H9 (cell line): ENCODE results near the gene SEMA6A. TPM values are rescaled to one million over a fixed set of nuclear protein-coding genes. Genes with fewer than 3 reads are reported as not detected.

Experiments used
- DNase-seq: peaks from one replicate; pipeline ENCODE4 v3.0.0-alpha.2; 2017
- H2AFZ ChIP-seq: one replicate; pipeline ENCODE4 v1.6.1; 2013; ENCODE audit warnings: mild to moderate bottlenecking, low read length, control low read depth, moderate library complexity
- H2AK5ac ChIP-seq: 2 replicates; pipeline ENCODE4 v1.6.1; 2013; ENCODE audit warnings: low read length, control low read depth, mixed read lengths; ENCODE audit not compliant: insufficient read length
- H2BK120ac ChIP-seq: one replicate; pipeline ENCODE4 v1.6.1; 2013; ENCODE audit warnings: low read depth, mild to moderate bottlenecking, low read length, control low read depth, inconsistent platforms; ENCODE audit not compliant: poor library complexity, severe bottlenecking
- H2BK12ac ChIP-seq: 2 replicates; pipeline ENCODE4 v1.6.1; 2013; ENCODE audit warnings: low read length, control low read depth, mixed read lengths, low read depth; ENCODE audit not compliant: insufficient read length
- H2BK15ac ChIP-seq: 2 replicates; pipeline ENCODE4 v1.6.1; 2013; ENCODE audit warnings: low read depth, low read length, control low read depth
- H2BK20ac ChIP-seq: one replicate; pipeline ENCODE4 v1.6.1; 2013; ENCODE audit warnings: low read depth, mild to moderate bottlenecking, low read length, control low read depth, inconsistent platforms; ENCODE audit not compliant: poor library complexity, severe bottlenecking
- H2BK5ac ChIP-seq: 2 replicates; pipeline ENCODE4 v1.6.1; 2013; ENCODE audit warnings: low read length, control low read depth, mixed read lengths; ENCODE audit not compliant: insufficient read length
- H3K14ac ChIP-seq: 2 replicates; pipeline ENCODE4 v1.6.1; 2013; ENCODE audit warnings: low read length, control low read depth; ENCODE audit not compliant: insufficient read depth
- H3K18ac ChIP-seq: 2 replicates; pipeline ENCODE4 v1.6.1; 2013; ENCODE audit warnings: low read depth, mild to moderate bottlenecking, mixed read lengths, low read length, control low read depth; ENCODE audit not compliant: insufficient read length
- H3K23ac ChIP-seq: 2 replicates; pipeline ENCODE4 v1.6.1; 2013; ENCODE audit warnings: low read length, control low read depth, mixed read lengths, low read depth; ENCODE audit not compliant: insufficient read length
- H3K23me2 ChIP-seq: 2 replicates; pipeline ENCODE4 v1.6.1; 2013; ENCODE audit warnings: low read depth, mild to moderate bottlenecking, mixed read lengths, low read length, control low read depth; ENCODE audit not compliant: insufficient read length, poor library complexity, severe bottlenecking
- H3K27ac ChIP-seq: 2 replicates; pipeline ENCODE4 v1.5.1; 2013; ENCODE audit warnings: low read length, control low read depth, mixed read lengths, low read depth; ENCODE audit not compliant: insufficient read length
- H3K27me3 ChIP-seq: 2 replicates; pipeline ENCODE4 v1.6.1; 2013; ENCODE audit warnings: low read length, control low read depth, inconsistent platforms; ENCODE audit not compliant: insufficient read depth
- H3K4ac ChIP-seq: 2 replicates; pipeline ENCODE4 v1.6.1; 2013; ENCODE audit warnings: low read depth, mild to moderate bottlenecking, control low read depth, inconsistent platforms, low read length, moderate library complexity
- H3K4me1 ChIP-seq: 2 replicates; pipeline ENCODE4 v1.6.1; 2013; ENCODE audit warnings: low read length, control low read depth, inconsistent platforms; ENCODE audit not compliant: insufficient read depth
- H3K4me2 ChIP-seq: 2 replicates; pipeline ENCODE4 v1.6.1; 2013; ENCODE audit warnings: low read length, control low read depth, mixed read lengths; ENCODE audit not compliant: insufficient read length, insufficient read depth
- H3K56ac ChIP-seq: 2 replicates; pipeline ENCODE4 v1.6.1; 2013; ENCODE audit warnings: low read depth, mild to moderate bottlenecking, mixed read lengths, low read length, control low read depth; ENCODE audit not compliant: insufficient read length
- H3K79me1 ChIP-seq: 2 replicates; pipeline ENCODE4 v1.6.1; 2013; ENCODE audit warnings: low read depth, mild to moderate bottlenecking, moderate library complexity, low read length, control low read depth, inconsistent platforms; ENCODE audit not compliant: insufficient read depth, poor library complexity, severe bottlenecking
- H3K79me2 ChIP-seq: 2 replicates; pipeline ENCODE4 v1.6.1; 2013; ENCODE audit warnings: low read length, control low read depth, inconsistent platforms; ENCODE audit not compliant: insufficient read depth
- H3K9ac ChIP-seq: 2 replicates; pipeline ENCODE4 v1.6.1; 2013; ENCODE audit warnings: low read length, control low read depth, mixed read lengths; ENCODE audit not compliant: insufficient read length; ENCODE audit errors: extremely low read depth
- H3K9me3 ChIP-seq: one replicate; pipeline ENCODE4 v1.6.1; 2013; ENCODE audit warnings: low read depth, low read length, inconsistent platforms; ENCODE audit not compliant: control insufficient read depth
- H3T11ph ChIP-seq: one replicate; pipeline ENCODE4 v1.6.1; 2013; ENCODE audit warnings: mild to moderate bottlenecking, low read length, control low read depth, inconsistent platforms
- H4K20me1 ChIP-seq: one replicate; pipeline ENCODE4 v1.6.1; 2013; ENCODE audit not compliant: control insufficient read depth, insufficient read length, insufficient read depth
- H4K5ac ChIP-seq: 2 replicates; pipeline ENCODE4 v1.6.1; 2013; ENCODE audit warnings: low read depth, mild to moderate bottlenecking, mixed read lengths, low read length, control low read depth; ENCODE audit not compliant: insufficient read length
- H4K8ac ChIP-seq: replicated peaks from 2 replicates; pipeline ENCODE4 v1.6.1; 2013; ENCODE audit warnings: low read length, control low read depth, mixed read lengths, low read depth; ENCODE audit not compliant: insufficient read length
- H4K91ac ChIP-seq: 2 replicates; pipeline ENCODE4 v1.6.1; 2013; ENCODE audit warnings: low read depth, mild to moderate bottlenecking, moderate library complexity, mixed read lengths, low read length, control low read depth; ENCODE audit not compliant: insufficient read length
- H3K27ac Mint-ChIP-seq, 3 experiments: 2 replicates in 2 of 3; 3 replicates in 1 of 3; pipeline ENCODE4 v1.8.0; 2020 to 2021; ENCODE audit warnings: mixed read lengths in 3 of 3, mild to moderate bottlenecking in 1 of 3, moderate library complexity in 1 of 3
- H3K27me3 Mint-ChIP-seq: 2 replicates; pipeline ENCODE4 v1.8.0; 2021; ENCODE audit warnings: low read depth, mild to moderate bottlenecking, moderate library complexity, mixed read lengths
- H3K36me3 Mint-ChIP-seq, 3 experiments: 2 replicates in 2 of 3; 3 replicates in 1 of 3; pipeline ENCODE4 v1.8.0; 2020 to 2021; ENCODE audit warnings: low read depth in 3 of 3, mixed read lengths in 3 of 3; ENCODE audit not compliant: insufficient read depth in 1 of 3
- H3K4me1 Mint-ChIP-seq, 2 experiments: 2 replicates each; pipeline ENCODE4 v1.8.0; 2020; ENCODE audit warnings: mixed read lengths in 2 of 2
- H3K4me3 Mint-ChIP-seq, 2 experiments: 2 replicates in 1 of 2; 3 replicates in 1 of 2; pipeline ENCODE4 v1.8.0; 2020 to 2021; ENCODE audit warnings: mild to moderate bottlenecking in 2 of 2, mixed read lengths in 2 of 2, moderate library complexity in 1 of 2
- H3K9me3 Mint-ChIP-seq, 2 experiments: 2 replicates in 1 of 2; 3 replicates in 1 of 2; pipeline ENCODE4 v1.8.0; 2020; ENCODE audit warnings: mild to moderate bottlenecking in 2 of 2, mixed read lengths in 2 of 2, moderate library complexity in 1 of 2
- WGBS: extraction: QIAGEN DNeasy Blood & Tissue Kit; methylation state at CpG from one replicate; pipeline ENCODE4 v1.1.7; 2013; ENCODE audit warnings: missing lambda C conversion rate, low lambda C conversion rate, mixed read lengths; ENCODE audit not compliant: insufficient read length; ENCODE audit errors: extremely low coverage; 5-methylcytosine and 5-hydroxymethylcytosine counted together
- total RNA-seq: library from RNA; stranded (reverse); gene quantifications from 2 replicates; pipeline ENCODE4 v1.2.1, GENCODE V29; 2021
- TF ChIP-seq, protein P1 (sequence below): fragments of 200-600 bp; sonication (generic); conservative IDR thresholded peaks from 3 replicates; pipeline ENCODE4 v1.8.0; 2021; ENCODE audit warnings: antibody characterized with exemption, mild to moderate bottlenecking

The SEMA6A gene
- total RNA-seq, 1 experiment from 2014 or later: 354 TPM

DNA sequence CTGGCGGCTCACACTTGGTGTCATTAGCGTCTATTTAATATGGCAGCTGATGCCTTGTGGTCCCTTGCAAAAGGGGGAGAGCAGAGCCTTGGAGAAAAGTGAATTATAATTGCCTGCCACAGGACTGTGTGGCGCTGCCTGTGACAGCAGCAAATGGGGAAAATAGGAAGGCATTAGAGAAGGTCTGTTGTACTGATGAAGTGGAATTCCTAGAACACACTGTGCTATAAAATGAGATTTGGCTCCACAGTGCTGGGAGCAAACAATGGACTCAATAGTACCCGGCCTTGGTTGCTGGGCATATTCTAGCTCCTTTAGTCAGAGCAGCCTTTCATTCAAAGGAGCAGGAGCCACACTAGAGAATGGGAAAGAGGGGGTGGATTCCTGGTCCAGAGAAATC lies 21.3 kb downstream of the SEMA6A start:
- Histone ChIP-seq H3K56ac (no peak overlapping the region), H2BK120ac (no peak overlapping the region), H3K79me2 (peaks cover 93% of the 10 kb centered on the region), H2BK5ac (no peak overlapping the region), H3K9ac (no peak overlapping the region), H3K4ac (no peak overlapping the region), H3K4me2 (peak overlapping the region; percentile 11), H3K27ac (no peak overlapping the region), H4K20me1 (no peaks in the 10 kb centered on the region), H3K14ac (no peak overlapping the region), H3K79me1 (no peaks in the 10 kb centered on the region), H2BK12ac (no peak overlapping the region), H2BK15ac (no peak overlapping the region), H2AK5ac (no peak overlapping the region), H4K91ac (no peak overlapping the region), H3T11ph (no peak overlapping the region), H2AFZ (no peak overlapping the region), H4K8ac (no peak overlapping the region), H4K5ac (no peak overlapping the region), H3K23ac (no peak overlapping the region), H3K18ac (no peak overlapping the region), H3K27me3 (no peaks in the 10 kb centered on the region), H3K9me3 (no peaks in the 10 kb centered on the region), H3K4me1 (peaks cover 27% of the 10 kb centered on the region; the same call in 1 of the 2 replicates), H3K23me2 (no peaks in the 10 kb centered on the region), H2BK20ac (no peak overlapping the region)
- Mint-ChIP-seq H3K4me3 (no peak overlapping the region; a peak in 1 of 5 replicates), H3K9me3 (peaks cover 0 to 1% of the 10 kb centered on the region in 2 experiments; a peak in 1 of 5 replicates), H3K4me1 (peaks cover 62 to 79% of the 10 kb centered on the region in 2 experiments), H3K27me3 (no peaks in the 10 kb centered on the region), H3K27ac (no peak overlapping the region; a peak in 1 of 7 replicates), H3K36me3 (peaks cover 1 to 21% (median 9%) of the 10 kb centered on the region in 3 experiments; a peak in 6 of 7 replicates)
- WGBS: no CpG with 5 or more reads among the region's 4 CpGs
- DNase-seq: no peak
- TF ChIP-seq, protein P1, sequence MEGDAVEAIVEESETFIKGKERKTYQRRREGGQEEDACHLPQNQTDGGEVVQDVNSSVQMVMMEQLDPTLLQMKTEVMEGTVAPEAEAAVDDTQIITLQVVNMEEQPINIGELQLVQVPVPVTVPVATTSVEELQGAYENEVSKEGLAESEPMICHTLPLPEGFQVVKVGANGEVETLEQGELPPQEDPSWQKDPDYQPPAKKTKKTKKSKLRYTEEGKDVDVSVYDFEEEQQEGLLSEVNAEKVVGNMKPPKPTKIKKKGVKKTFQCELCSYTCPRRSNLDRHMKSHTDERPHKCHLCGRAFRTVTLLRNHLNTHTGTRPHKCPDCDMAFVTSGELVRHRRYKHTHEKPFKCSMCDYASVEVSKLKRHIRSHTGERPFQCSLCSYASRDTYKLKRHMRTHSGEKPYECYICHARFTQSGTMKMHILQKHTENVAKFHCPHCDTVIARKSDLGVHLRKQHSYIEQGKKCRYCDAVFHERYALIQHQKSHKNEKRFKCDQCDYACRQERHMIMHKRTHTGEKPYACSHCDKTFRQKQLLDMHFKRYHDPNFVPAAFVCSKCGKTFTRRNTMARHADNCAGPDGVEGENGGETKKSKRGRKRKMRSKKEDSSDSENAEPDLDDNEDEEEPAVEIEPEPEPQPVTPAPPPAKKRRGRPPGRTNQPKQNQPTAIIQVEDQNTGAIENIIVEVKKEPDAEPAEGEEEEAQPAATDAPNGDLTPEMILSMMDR: no peak
